Bronchial epithelial cell (primary cell): Measurements from ENCODE around the gene TMEM175. TPM values are rescaled to one million over a fixed set of nuclear protein-coding genes. Genes with fewer than 3 reads are reported as not detected.

Experiments used
- DNase-seq: peaks from one replicate; pipeline ENCODE4 v3.0.0-alpha.2; 2010; ENCODE audit warnings: low read depth
- FAIRE-seq: peaks from 2 replicates; lab custom pipeline; 2011; peaks lifted over from hg19 to GRCh38; lab: Jason Lieb, UNC
- H3K27me3 ChIP-seq: 2 replicates; pipeline ENCODE4 v1.5.1; 2011; ENCODE audit warnings: low read length; ENCODE audit not compliant: control insufficient read depth, insufficient read depth
- H3K36me3 ChIP-seq: 2 replicates; pipeline ENCODE4 v1.5.1; 2011; ENCODE audit warnings: low read length; ENCODE audit not compliant: control insufficient read depth, insufficient read depth
- H3K4me3 ChIP-seq: 2 replicates; pipeline ENCODE4 v1.5.1; 2011; ENCODE audit warnings: mild to moderate bottlenecking, low read depth, low read length, control low read depth
- total RNA-seq: library from RNA; depleted of rRNA; stranded (reverse); fragments of >200 nt; gene quantifications from 2 replicates; pipeline ENCODE4 v1.2.1, GENCODE V29; 2014
- TF ChIP-seq, protein P1 (sequence below): IDR thresholded peaks from 2 replicates; pipeline ENCODE4 v1.5.1; 2011; ENCODE audit warnings: mild to moderate bottlenecking, moderate library complexity, low read length, control low read depth, inconsistent platforms; ENCODE audit not compliant: insufficient read depth, severe bottlenecking

Gene TMEM175
- total RNA-seq, 1 donor from 2014 or later: 3.4 TPM

DNA sequence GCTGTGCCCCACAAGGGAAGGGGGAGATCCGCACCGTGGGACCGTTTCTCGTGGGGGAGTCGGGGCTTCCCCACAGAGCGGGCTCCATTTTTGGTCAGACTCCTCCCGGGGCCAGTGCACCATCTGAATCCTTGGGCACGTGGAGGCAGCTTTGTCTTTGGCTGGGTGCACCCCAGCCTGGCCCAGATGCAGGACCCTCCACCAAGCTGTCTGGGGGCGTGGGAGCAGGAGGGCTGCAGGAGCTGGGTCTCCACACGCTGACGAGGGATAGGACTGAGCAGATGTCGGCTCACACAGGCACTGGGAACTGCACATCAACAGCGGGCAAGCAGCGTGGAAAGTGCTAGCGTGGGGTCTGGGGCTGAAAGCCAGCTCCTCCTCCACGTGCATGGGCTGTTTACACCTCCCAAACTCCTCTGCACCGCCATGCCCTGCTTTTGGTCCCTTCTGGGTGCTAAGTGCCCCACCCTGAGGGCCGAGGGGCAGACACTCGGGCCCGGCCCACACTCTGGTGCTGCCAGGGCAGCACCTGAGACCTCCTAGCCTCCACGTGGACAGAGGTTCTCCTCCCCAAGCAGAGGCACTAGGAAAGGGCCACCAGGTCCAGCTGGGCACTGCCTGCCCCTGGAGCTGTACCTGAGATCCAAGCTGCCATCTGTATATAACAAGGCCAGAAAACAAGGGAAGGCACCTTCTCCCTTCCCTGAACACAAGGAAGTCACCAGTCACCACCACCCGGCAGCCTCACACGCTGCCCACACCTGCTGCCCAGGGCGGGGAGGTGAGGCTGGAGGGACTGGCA, 27.3 kb downstream of the TMEM175 start:
- H3K36me3 ChIP-seq: peaks cover 10% of the 10 kb centered on the region
- FAIRE-seq: no peak

DNA sequence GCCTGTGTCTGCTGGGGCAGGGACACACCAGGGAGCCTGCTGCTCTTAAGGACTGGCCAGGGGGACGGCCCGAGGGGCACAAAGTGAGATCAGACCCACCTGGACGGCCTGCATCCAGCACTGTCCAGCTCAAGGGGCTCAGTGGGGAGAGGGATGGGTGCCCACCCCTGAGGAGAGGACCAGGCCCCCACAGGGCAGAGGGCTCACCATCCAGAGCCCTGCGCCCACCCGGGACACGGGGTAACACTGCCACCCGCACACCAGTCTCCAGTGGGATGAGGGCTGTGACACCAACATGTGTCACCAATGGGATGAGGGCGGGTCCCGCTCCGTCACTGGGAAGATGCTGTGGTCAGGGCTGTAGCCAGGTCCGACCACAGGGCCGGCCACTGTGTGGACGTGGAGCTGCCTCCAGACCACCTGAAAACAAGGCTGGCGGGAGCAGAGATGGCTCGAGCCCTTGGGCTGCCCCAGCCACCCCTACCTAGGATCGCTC, 27.9 kb downstream of the TMEM175 start:
- no peaks in the 10 kb centered on the region for H3K27me3 ChIP-seq
- H3K4me3 ChIP-seq: no peak overlapping the region
- DNase-seq (no peak), FAIRE-seq (no peak)
- TF ChIP-seq, protein P1, sequence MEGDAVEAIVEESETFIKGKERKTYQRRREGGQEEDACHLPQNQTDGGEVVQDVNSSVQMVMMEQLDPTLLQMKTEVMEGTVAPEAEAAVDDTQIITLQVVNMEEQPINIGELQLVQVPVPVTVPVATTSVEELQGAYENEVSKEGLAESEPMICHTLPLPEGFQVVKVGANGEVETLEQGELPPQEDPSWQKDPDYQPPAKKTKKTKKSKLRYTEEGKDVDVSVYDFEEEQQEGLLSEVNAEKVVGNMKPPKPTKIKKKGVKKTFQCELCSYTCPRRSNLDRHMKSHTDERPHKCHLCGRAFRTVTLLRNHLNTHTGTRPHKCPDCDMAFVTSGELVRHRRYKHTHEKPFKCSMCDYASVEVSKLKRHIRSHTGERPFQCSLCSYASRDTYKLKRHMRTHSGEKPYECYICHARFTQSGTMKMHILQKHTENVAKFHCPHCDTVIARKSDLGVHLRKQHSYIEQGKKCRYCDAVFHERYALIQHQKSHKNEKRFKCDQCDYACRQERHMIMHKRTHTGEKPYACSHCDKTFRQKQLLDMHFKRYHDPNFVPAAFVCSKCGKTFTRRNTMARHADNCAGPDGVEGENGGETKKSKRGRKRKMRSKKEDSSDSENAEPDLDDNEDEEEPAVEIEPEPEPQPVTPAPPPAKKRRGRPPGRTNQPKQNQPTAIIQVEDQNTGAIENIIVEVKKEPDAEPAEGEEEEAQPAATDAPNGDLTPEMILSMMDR: no peak
- H3K36me3 ChIP-seq: peaks cover 14% of the 10 kb centered on the region

More for the DNA sequence above, 27.3 kb downstream of the TMEM175 start:
- TF ChIP-seq, protein P1: no peak
- no peak overlapping the region for H3K4me3 ChIP-seq
- H3K27me3 ChIP-seq: no peaks in the 10 kb centered on the region
- DNase-seq: no peak

DNA sequence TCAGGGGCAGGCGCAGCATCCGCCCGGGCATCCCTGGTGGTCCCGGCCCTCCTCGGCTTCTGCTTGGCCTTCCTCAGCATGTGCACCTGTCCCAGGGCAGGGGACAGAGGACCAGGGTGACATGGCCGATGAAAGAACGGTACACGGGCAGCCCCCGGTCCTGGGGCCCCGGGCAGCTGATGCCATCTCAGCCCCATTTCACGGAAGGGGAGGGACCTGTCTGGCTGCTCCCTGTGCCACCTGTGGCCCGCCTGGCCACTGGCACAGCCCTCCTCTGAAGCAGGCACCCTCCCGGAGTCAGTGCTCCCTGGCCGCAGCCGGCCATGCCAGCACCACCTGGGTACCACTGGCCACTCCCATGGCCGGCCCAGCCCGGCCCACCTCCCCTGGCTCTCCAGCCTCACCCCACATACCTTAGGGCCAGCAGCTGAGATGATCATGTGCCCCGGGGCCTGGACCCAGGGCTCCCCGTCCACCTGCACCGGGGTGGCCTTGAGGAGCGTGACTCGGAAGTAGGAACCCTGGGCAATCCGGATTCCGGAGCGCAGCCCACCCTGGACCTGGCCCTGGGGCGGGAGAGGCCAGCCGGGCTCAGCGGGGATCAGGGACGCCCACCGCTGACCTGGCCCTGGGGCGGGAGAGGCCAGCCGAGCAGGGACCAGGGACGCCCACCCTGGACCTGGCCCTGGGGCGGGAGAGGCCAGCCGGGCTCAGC, 28.5 kb downstream of the TMEM175 start:
- Histone ChIP-seq H3K27me3 (no peaks in the 10 kb centered on the region), H3K4me3 (no peak overlapping the region), H3K36me3 (peaks cover 16% of the 10 kb centered on the region)
- TF ChIP-seq, protein P1: no peak
- FAIRE-seq: no peak
- DNase-seq: no peak

DNA sequence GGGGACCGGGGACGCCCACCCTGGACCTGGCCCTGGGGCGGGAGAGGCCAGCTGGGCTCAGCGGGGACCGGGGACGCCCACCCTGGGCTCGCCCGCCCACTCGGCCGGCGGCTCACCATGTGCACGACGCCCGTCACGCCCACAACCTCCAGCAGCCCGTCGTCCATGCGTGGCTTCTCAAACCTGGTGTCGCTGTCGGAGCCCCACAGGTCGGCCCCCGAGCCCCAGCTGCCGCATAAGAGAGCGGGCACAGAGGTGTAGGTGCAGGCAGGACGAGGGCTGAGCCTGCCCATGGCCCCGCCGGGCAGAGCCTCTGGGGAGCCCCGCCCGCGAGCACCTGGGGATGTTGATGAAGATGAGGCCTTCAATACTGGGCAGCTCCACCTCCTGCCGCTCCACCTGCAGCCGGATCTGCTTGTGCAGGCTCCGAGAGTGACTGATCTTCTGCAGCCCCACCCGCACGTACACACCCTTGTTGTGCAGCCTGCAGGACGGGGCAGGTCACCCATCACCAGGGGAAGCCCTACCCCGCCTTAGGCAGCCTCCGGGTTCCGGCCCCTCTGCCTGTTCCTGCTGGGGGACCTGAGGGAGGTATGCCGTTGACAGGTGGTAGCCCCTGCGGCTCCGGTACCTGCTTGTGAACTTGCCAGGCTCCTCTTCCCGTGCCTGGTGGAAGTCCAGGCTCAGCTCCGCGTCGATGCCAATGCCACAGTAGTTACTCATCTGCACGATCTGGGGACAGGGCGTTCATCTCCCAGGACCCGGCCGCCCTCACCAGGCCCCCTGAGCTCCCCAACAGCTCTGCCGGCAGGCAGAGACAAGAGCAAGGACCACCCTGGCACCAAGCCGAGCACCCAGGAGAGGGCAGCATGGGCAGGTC, 29.3 kb downstream of the TMEM175 start:
- H3K36me3 ChIP-seq: peaks cover 19% of the 10 kb centered on the region
- FAIRE-seq: no peak
- DNase-seq: no peak

More for the DNA sequence above, 29.3 kb downstream of the TMEM175 start:
- Histone ChIP-seq H3K4me3 (no peak overlapping the region), H3K27me3 (no peaks in the 10 kb centered on the region)
- TF ChIP-seq, protein P1: no peak
